ENCODE data around the gene CARD19.
"Not testable (repeated sequence)": the region's sequence is repeated elsewhere in the genome, so short reads cannot be mapped to it uniquely, and the experiment has no call there.

- not testable (repeated sequence) for TF ChIP-seq EP300, POLR2A (IDR thresholded peaks at IDR 0.05)
- TF ChIP-seq, protein P1, sequence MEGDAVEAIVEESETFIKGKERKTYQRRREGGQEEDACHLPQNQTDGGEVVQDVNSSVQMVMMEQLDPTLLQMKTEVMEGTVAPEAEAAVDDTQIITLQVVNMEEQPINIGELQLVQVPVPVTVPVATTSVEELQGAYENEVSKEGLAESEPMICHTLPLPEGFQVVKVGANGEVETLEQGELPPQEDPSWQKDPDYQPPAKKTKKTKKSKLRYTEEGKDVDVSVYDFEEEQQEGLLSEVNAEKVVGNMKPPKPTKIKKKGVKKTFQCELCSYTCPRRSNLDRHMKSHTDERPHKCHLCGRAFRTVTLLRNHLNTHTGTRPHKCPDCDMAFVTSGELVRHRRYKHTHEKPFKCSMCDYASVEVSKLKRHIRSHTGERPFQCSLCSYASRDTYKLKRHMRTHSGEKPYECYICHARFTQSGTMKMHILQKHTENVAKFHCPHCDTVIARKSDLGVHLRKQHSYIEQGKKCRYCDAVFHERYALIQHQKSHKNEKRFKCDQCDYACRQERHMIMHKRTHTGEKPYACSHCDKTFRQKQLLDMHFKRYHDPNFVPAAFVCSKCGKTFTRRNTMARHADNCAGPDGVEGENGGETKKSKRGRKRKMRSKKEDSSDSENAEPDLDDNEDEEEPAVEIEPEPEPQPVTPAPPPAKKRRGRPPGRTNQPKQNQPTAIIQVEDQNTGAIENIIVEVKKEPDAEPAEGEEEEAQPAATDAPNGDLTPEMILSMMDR (IDR thresholded peaks at IDR 0.05): not testable (repeated sequence)
Observed at GRCh38 chr9:93101086-93101485, 5.1 kb downstream of the CARD19 start.

All from ovary (tissue), 3 donors.